NCI-H1694 treated with DMSO at 0.1 percent for 48 hours (cell line): Measurements from ENCODE around the gene GMDS.

Source experiments
- DNase-seq: peaks from one replicate; lab custom pipeline; 2025; lab: John Stamatoyannopoulos, UW

GMDS gene

GRCh38 chr6:2240961-2241360 lies 4.4 kb downstream of the GMDS start:
- no peak for DNase-seq

DNA sequence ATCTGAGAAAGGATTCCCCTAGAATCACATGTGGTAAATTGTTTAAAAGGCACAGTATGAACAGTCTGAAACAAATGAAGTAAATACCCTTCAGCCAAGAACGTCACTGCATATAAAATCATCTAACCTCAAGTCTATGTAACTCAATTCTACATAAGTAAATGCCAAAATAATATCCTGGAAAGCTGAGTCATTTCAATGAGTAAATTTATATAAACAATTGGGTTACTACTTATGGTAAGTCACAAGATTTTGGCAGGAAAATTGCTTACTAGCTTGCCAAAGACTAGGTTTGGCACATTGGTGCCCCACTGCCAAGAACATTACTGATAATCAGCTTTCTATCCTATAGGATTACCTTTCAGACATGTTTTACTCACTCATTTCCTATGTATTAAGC lies 8.4 kb downstream of the GMDS start:
- no peak for DNase-seq

- peak; percentile 14 for DNase-seq
Observed at GRCh38 chr6:2235777-2236495, 9.5 kb downstream of the GMDS start.

DNA sequence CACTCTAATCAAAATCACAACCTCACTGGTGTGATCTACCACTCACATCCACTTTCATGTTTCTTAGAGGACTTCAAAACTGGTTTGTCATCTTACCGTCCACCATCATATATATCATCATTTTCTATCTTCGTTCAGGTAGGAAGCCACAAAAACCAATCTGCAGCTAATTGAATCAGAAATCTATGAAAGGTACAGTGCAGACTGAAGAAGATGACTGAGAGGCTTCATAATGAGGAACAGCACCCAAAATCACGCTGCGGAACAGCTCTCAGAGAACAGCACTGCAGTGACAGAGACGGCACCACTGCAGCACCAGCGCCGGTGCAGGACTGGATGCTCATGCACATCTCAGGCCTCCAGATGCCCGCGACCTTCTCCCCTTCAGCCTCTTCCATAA lies 13.0 kb downstream of the GMDS start:
- no peak for DNase-seq

DNA sequence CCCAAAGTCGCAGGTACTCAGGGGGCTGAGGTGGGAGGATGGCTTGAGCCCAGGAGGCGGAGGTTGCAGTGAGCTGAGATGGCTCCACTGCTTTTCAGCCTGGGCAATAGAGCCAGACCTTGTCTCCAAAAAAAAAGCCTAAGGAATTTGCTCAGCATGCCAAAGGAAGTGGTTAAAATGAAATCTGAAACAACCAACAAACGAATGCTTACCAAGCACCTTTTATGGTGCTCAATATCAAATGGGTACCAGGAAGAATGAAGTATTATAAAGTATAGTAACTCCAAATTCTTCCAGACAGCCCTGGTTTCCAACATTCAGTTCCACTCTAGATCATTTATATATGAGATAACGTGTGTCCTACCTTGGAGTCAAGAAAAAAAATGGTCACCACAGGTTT lies 14.0 kb downstream of the GMDS start:
- no peak for DNase-seq

- no peak for DNase-seq
Observed at GRCh38 chr6:2230659-2231277, 14.6 kb downstream of the GMDS start.

DNA sequence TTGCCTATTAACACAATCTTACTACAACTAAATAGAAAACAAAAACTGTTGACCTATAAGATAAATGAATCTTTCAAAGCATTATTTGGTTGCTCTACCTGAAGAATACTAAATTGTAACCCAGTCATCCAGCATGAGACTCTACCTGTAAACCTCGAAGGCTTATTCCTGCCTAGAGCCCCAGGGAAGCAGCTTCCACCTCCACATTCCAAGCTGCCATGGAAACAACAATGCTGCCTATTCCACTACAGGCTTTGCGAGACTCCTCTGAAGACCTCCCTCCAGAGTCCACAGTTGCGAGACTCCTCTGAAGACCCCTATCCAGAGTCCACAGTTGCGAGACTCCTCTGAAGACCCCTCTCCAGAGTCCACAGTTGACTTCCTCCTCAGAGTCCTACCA lies 15.7 kb downstream of the GMDS start:
- DNase-seq = no peak

DNA sequence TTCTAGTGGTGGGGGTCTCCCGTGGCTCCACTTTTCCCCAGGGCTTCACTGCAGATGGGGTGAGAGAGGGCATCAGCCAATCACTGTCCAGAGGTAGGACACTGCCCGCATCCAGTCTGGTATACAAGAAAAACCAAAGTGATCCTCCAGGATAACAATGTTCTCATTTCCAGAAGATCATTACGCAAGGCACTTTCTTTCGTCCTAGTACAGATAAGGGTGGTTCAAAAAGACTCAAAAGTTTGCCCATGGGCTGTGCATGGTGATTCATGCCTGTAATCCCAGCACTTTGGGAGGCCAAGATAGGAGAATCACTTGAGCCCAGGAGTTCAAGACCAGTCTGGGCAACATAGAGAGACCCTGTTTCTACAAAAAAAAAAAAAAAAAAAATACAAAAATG lies 16.4 kb downstream of the GMDS start:
- DNase-seq = no peak

- no peak for DNase-seq
Observed at GRCh38 chr6:2228392-2228791, 17.0 kb downstream of the GMDS start.

GRCh38 chr6:2226775-2227174 lies 18.6 kb downstream of the GMDS start:
- DNase-seq = no peak

DNA sequence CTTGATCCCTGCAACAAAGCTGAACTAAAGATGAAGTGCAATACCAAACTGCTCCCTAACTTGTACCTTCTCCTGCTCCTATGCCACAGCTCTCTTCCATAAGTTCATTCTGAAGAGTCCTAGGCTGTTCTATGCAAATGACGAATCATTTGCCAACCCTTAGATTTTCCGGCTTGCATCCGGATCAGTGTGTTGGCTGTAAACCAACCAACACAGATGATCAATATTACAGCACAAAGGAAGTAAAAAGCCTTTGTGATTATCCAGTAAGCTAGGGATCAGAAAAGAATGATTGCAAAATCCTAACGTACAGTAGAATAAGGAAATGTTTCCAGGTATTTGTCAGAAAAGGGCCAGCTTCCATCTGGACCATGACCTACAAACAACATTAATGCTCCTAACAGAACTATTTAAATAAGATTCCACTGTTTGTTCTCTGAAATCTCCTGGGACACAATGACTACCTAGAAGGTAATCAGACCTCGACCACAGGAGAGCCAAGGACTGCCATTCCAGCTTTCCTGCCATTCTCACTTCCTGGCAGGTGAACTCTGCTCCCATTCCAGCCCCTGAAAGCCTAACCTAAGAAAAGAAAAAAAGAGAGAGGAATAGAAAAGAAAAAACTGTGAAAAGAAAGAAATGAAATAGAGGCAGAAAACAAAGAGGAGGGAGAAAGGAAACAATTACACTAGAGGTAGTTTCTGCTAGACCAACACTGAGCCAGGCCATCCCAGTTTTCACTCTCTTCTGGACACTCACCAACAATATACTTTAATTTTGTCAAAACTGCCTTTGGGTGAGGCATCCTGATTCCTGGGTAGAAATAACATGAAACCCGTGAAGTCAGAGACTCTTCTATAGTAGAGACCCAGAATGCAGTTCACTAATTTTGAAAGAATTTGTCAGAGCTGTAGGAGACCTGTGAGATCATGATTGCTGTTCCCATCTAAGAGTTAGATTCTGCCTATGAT lies 19.7 kb downstream of the GMDS start:
- DNase-seq = no peak

- no peak for DNase-seq
Observed at GRCh38 chr6:2224847-2225382, 20.5 kb downstream of the GMDS start.

DNA sequence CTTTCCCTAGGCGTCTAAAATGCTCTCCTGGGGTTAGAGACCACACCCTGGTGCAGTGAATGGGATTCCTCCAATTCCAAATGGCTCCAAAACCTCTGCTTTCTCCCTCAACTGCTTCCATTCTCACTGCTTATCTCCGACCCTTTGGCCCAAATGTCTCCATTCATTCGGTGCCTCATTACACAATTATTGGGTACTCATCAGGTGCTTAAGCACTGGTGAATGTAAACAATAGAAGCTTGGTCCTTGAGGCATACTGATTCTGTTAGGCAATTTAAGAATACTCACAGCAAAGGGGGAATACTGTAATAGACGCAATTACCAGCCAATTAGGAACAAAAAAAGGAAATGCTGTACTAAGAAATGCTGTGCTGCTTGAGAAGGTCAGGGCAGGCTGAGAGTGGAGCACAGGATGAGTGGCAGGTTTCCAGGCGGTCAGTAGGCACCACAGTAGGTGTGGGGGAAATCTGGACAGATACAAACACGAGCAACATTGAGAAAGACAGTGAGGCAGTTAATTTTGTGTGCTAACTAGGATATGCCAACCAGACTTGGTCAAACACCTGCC lies 23.0 kb downstream of the GMDS start:
- DNase-seq = no peak

DNA sequence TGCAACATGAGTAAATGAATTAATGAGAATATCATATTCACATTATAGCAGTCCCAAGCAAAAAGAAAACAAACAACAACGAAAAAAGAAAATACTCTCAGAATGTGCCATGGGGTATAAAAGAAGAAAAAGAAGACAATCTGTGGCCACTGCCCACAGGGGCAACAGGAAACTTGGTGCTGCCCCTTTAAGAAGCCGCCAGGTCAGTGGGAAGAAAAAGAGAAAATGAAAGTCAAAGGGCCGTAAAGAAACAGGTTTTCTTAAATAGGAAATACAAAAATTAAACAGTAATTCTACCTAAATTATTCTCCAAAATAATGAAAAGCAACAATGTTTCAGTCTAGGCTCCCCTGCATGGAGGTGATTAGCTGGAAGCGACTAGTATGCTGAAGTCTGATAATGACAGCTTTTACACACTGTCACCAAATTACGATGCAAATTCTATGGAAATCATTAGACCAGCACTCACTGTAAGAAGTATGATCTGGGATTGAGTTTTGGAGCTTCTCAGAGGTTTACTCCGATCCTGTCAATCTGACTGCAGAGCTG lies 23.6 kb downstream of the GMDS start:
- DNase-seq = no peak

GRCh38 chr6:2220154-2220553 lies 25.3 kb downstream of the GMDS start:
- DNase-seq = no peak

GRCh38 chr6:2218866-2219265 lies 26.5 kb downstream of the GMDS start:
- DNase-seq = no peak

DNA sequence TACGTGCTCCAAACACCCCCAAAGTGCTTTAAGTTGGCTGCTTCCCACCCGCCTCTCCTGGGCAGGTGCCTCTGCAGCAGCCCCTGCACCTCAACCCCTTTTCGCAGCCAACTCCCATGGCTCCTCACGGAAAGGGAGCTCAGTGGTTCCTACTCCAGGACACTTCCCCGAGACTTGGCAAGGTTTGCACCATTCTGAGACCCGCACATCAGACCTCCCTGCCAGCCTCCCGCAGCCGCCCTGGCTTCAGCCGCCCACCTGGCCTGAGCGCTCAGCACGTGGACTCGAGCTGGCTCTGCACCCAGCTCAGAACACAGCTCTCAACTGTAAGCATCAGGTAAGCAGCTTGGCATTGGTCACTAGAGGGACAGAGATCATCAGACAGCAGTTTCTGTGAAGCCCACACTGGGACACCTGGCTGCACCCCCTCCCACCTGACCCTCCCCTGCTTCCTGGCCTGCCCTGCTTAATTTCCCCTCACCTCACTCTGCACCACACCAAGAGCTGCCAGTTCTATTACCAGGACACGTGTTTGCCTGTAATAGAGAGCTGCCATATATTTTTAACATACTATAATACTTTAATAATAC lies 28.5 kb downstream of the GMDS start:
- no peak for DNase-seq

DNA sequence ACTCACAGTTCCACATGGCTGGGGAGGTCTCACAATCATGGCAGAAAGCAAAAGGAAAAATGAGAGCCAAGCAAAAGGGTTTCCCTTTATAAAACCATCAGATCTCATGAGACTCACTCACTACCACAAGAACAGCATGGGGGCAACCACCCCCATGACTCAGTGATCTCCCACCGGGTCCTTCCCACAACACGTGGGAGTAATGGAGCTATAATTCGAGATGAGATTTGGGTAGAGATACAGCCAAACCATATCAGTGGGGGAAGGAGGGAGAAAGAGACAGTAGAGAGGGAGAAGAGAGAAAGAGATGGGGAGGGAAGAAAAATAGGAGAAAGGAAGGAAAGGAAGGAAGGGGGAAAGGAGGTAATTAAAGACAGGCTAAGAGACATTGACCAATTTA lies 30.1 kb downstream of the GMDS start:
- no peak for DNase-seq

GRCh38 chr6:2213086-2213485 lies 32.3 kb downstream of the GMDS start:
- DNase-seq = no peak

DNA sequence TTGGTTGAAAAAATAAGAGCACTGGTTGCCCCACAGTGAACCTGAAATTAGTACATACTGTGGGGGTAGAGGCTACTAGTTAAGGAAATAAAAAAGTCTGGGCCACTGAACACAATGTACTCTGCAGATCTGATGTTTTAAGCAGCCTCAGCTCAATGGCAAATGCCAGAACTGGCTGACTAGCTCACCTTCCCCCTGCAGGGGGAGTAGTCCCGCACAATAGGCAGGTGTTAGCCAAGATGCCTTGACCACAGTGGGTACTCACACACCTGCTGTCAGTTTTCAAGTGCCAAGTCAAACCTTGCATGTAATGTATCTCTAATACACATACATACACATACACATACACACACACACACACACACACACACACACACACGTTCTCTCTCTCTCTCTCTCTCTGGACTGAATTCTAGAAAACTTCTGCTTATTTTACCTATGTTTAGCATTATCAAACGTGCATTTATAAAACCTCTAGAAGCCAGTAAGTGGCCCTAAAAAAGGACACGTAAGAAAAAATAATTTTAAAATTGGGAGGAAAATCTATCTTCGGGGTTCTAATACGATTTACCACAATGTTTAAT lies 36.1 kb downstream of the GMDS start:
- no peak for DNase-seq

DNA sequence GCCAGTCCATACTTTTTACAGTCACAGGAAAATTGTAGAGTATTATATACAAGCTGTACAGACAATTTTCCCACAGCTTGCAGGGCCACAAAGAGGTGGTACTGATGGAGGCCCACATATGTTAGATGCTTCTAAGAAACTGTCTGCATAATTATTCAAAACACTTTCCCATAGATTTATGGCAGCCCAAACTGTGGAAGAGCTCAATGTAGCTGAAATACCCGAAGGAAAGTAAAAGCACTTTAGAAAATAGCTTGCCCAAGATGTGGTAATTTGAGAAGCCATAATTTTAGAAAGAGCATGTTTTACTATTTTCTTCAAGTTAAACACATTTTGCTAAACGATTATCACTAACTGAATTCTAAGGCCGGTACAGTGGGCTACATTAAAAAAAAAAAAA lies 36.9 kb downstream of the GMDS start:
- no peak for DNase-seq
